ENCODE results near the gene RNF19B. TPM values are rescaled to one million over a fixed set of nuclear protein-coding genes. Genes with fewer than 3 reads are reported as not detected.

RNF19B gene
- total RNA-seq, 1 donor from 2014 or later, result 33.7 TPM

GRCh38 chr1:32888134-32888533 lies 76.5 kb downstream of the RNF19B start:
- Histone ChIP-seq H3K4me3 (ENCODE audit: low read depth, low read length) (no peak overlapping the region), H3K27me3 (ENCODE audit: control insufficient read depth, insufficient read depth, low read length) (peaks cover 52% of the 10 kb centered on the region), H3K36me3 (ENCODE audit: control insufficient read depth, insufficient read depth, low read length) (no peaks in the 10 kb centered on the region)
- DNase-seq (ENCODE audit: low read depth), result no peak
- TF ChIP-seq, protein P1, sequence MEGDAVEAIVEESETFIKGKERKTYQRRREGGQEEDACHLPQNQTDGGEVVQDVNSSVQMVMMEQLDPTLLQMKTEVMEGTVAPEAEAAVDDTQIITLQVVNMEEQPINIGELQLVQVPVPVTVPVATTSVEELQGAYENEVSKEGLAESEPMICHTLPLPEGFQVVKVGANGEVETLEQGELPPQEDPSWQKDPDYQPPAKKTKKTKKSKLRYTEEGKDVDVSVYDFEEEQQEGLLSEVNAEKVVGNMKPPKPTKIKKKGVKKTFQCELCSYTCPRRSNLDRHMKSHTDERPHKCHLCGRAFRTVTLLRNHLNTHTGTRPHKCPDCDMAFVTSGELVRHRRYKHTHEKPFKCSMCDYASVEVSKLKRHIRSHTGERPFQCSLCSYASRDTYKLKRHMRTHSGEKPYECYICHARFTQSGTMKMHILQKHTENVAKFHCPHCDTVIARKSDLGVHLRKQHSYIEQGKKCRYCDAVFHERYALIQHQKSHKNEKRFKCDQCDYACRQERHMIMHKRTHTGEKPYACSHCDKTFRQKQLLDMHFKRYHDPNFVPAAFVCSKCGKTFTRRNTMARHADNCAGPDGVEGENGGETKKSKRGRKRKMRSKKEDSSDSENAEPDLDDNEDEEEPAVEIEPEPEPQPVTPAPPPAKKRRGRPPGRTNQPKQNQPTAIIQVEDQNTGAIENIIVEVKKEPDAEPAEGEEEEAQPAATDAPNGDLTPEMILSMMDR (IDR thresholded peaks at IDR 0.05; ENCODE audit: insufficient read depth, low read length, poor library complexity, severe bottlenecking), result no peak

- TF ChIP-seq, protein P1 (IDR thresholded peaks at IDR 0.05; ENCODE audit: insufficient read depth, low read length, poor library complexity, severe bottlenecking), result no peak
- DNase-seq (ENCODE audit: low read depth), result no peak
- H3K36me3 ChIP-seq (ENCODE audit: control insufficient read depth, insufficient read depth, low read length), result no peaks in the 10 kb centered on the region
- H3K4me3 ChIP-seq (ENCODE audit: low read depth, low read length), result no peak overlapping the region
- H3K27me3 ChIP-seq (ENCODE audit: control insufficient read depth, insufficient read depth, low read length), result peaks cover 52% of the 10 kb centered on the region
Measured at GRCh38 chr1:32887623-32888022, 77.0 kb downstream of the RNF19B start.

GRCh38 chr1:32886828-32887414 lies 77.7 kb downstream of the RNF19B start:
- TF ChIP-seq, protein P1 (IDR thresholded peaks at IDR 0.05; ENCODE audit: insufficient read depth, low read length, poor library complexity, severe bottlenecking), result no peak
- DNase-seq (ENCODE audit: low read depth), result no peak
- H3K27me3 ChIP-seq (ENCODE audit: control insufficient read depth, insufficient read depth, low read length), result peaks cover 52% of the 10 kb centered on the region

More at GRCh38 chr1:32886828-32887414, 77.7 kb downstream of the RNF19B start:
- Histone ChIP-seq H3K4me3 (ENCODE audit: low read depth, low read length) (no peak overlapping the region), H3K36me3 (ENCODE audit: control insufficient read depth, insufficient read depth, low read length) (no peaks in the 10 kb centered on the region)

Other genes starting within 250 kb of the RNF19B start
- gene YARS1, start 147.5 kb downstream of the RNF19B start, total RNA-seq, result 167 and 175 TPM in 2 replicates
- gene S100PBP, start 147.2 kb downstream of the RNF19B start, total RNA-seq, result 11.2 and 12.7 TPM in 2 replicates
- gene FNDC5, start 93.9 kb downstream of the RNF19B start, total RNA-seq, result 0.08 TPM in 1 of 2 replicates, not detected in the other
- not detected in 2 replicates for gene HPCA, start 78.3 kb downstream of the RNF19B start, total RNA-seq
- 99.0 and 162 TPM in 2 replicates for gene TMEM54, start 63.4 kb downstream of the RNF19B start, total RNA-seq
- gene AK2, start 72.1 kb upstream of the RNF19B start, total RNA-seq, result 156 and 161 TPM in 2 replicates
- 2.8 and 4.0 TPM in 2 replicates for gene AZIN2, start 116.3 kb upstream of the RNF19B start, total RNA-seq
- gene TRIM62, start 217.2 kb upstream of the RNF19B start, total RNA-seq, result 4.8 and 7.0 TPM in 2 replicates